HG03159 (cell line): ENCODE results near the gene ITGB7.

Source experiments
- ATAC-seq: cut with Tn5 transposase; IDR thresholded peaks from one replicate; pipeline ENCODE4 v1.9.1; 2021; ENCODE audit warnings: mild to moderate bottlenecking, moderate library complexity; ENCODE audit not compliant: unreplicated experiment

ITGB7 gene

GRCh38 chr12:53199700-53200099, 7.4 kb downstream of the ITGB7 start:
- no peak for ATAC-seq

GRCh38 chr12:53198486-53199110, 8.5 kb downstream of the ITGB7 start:
- no peak for ATAC-seq

GRCh38 chr12:53197011-53197640, 9.9 kb downstream of the ITGB7 start:
- ATAC-seq: no peak

- ATAC-seq: no peak
These were observed 10.6 kb downstream of the ITGB7 start for GRCh38 chr12:53196486-53196885.

GRCh38 chr12:53195516-53196420, 11.3 kb downstream of the ITGB7 start:
- no peak for ATAC-seq

GRCh38 chr12:53194973-53195372, 12.1 kb downstream of the ITGB7 start:
- no peak for ATAC-seq

GRCh38 chr12:53193985-53194716, 12.9 kb downstream of the ITGB7 start:
- no peak for ATAC-seq

GRCh38 chr12:53193040-53193439, 14.0 kb downstream of the ITGB7 start:
- no peak for ATAC-seq

GRCh38 chr12:53192531-53193021, 14.5 kb downstream of the ITGB7 start:
- no peak for ATAC-seq

GRCh38 chr12:53191885-53192530, 15.0 kb downstream of the ITGB7 start:
- ATAC-seq: no peak

GRCh38 chr12:53191096-53191884, 15.8 kb downstream of the ITGB7 start:
- no peak for ATAC-seq

- no peak for ATAC-seq
These were observed 16.8 kb downstream of the ITGB7 start for GRCh38 chr12:53190108-53190729.

- ATAC-seq: no peak
These were observed 19.7 kb downstream of the ITGB7 start for GRCh38 chr12:53187145-53187899.

- ATAC-seq: no peak
These were observed 20.3 kb downstream of the ITGB7 start for GRCh38 chr12:53186745-53187144.

- ATAC-seq: no peak
These were observed 21.4 kb downstream of the ITGB7 start for GRCh38 chr12:53185582-53186153.

- ATAC-seq: no peak
These were observed 22.2 kb downstream of the ITGB7 start for GRCh38 chr12:53184828-53185227.

GRCh38 chr12:53182903-53183302, 24.1 kb downstream of the ITGB7 start:
- ATAC-seq: no peak

- no peak for ATAC-seq
These were observed 25.1 kb downstream of the ITGB7 start for GRCh38 chr12:53181935-53182334.
